Caco-2 (cell line): Measurements from ENCODE around the gene EVC2. TPM values are rescaled to one million over a fixed set of nuclear protein-coding genes. Genes with fewer than 3 reads are reported as not detected.

Source experiments
- BruUV-seq: library from RNA; stranded (reverse); fragments of 400-500 nt; replicated peaks from 2 replicates; lab custom pipeline; 2021; lab: Mats Ljungman, UMichigan
- CTCF ChIA-PET: fragments of 300-600 bp; sonication (Branson Sonifier 250); formaldehyde crosslinking; loops from one replicate; lab custom pipeline; 2022; ENCODE audit warnings: antibody characterized with exemption; lab: Charles Lee
- POLR2A ChIA-PET: fragments of 300-600 bp; sonication (Branson Sonifier 250); formaldehyde crosslinking; loops from one replicate; lab custom pipeline; 2022; ENCODE audit warnings: antibody characterized with exemption; lab: Charles Lee
- DNase-seq, 2 experiments: peaks; one replicate each; pipeline versions ENCODE4 v3.0.0 to v3.0.0-alpha.2; 2020 to 2022
- H3K27me3 ChIP-seq: replicated peaks from 2 replicates; pipeline ENCODE4 v1.6.0; 2011; ENCODE audit warnings: low read length; ENCODE audit not compliant: control insufficient read depth, insufficient read depth
- H3K36me3 ChIP-seq: 2 replicates; pipeline ENCODE4 v1.5.1; 2011; ENCODE audit warnings: low read length; ENCODE audit not compliant: control insufficient read depth, insufficient read depth
- H3K4me1 ChIP-seq: fragments of 250-450 bp; sonication (Bioruptor Pico); 2 replicates; pipeline ENCODE4 v1.5.1; 2020; ENCODE audit warnings: mild to moderate bottlenecking
- H3K4me3 ChIP-seq: 2 replicates; pipeline ENCODE4 v1.5.1; 2011; ENCODE audit warnings: low read depth, mild to moderate bottlenecking, control low read depth, low read length
- H3K9me3 ChIP-seq: fragments of 250-450 bp; sonication (Bioruptor Pico); 2 replicates; pipeline ENCODE4 v1.5.1; 2020; ENCODE audit warnings: mild to moderate bottlenecking, moderate library complexity
- H3K27ac Mint-ChIP-seq: one replicate; pipeline ENCODE4 v1.8.0; 2022; ENCODE audit warnings: mixed read lengths; ENCODE audit not compliant: unreplicated experiment
- H3K27me3 Mint-ChIP-seq: one replicate; pipeline ENCODE4 v1.8.0; 2022; ENCODE audit warnings: mixed read lengths; ENCODE audit not compliant: insufficient read depth, unreplicated experiment
- H3K36me3 Mint-ChIP-seq: one replicate; pipeline ENCODE4 v1.8.0; 2022; ENCODE audit warnings: mild to moderate bottlenecking, mixed read lengths; ENCODE audit not compliant: insufficient read depth, unreplicated experiment
- H3K4me1 Mint-ChIP-seq: one replicate; pipeline ENCODE4 v1.8.0; 2022; ENCODE audit warnings: low read depth, mixed read lengths; ENCODE audit not compliant: unreplicated experiment
- H3K4me3 Mint-ChIP-seq: one replicate; pipeline ENCODE4 v1.8.0; 2022; ENCODE audit warnings: mild to moderate bottlenecking, moderate library complexity, mixed read lengths; ENCODE audit not compliant: unreplicated experiment
- H3K9me3 Mint-ChIP-seq: one replicate; pipeline ENCODE4 v1.8.0; 2022; ENCODE audit warnings: mixed read lengths; ENCODE audit not compliant: unreplicated experiment
- CTCF ChIP-seq, 2 experiments: fragments of 200-600 bp in 1 of 2; IDR thresholded peaks; 1 replicate in 1 of 2; 2 replicates in 1 of 2; pipeline versions ENCODE4 v1.5.1 to v1.8.0; 2011 to 2022; ENCODE audit warnings: antibody characterized with exemption in 1 of 2, control low read depth in 1 of 2, inconsistent platforms in 1 of 2, low read depth in 1 of 2, low read length in 1 of 2, mild to moderate bottlenecking in 1 of 2, moderate library complexity in 1 of 2; ENCODE audit not compliant: insufficient read depth in 1 of 2, severe bottlenecking in 1 of 2, unreplicated experiment in 1 of 2
- intact Hi-C: fragments of 100-400 bp; cut with micrococcal nuclease; formaldehyde crosslinking; loops from one replicate; pipeline ENCODE4 v1.10.0; 2022; ENCODE audit not compliant: unreplicated experiment
- total RNA-seq: library from RNA; stranded (reverse); gene quantifications from 2 replicates; pipeline ENCODE4 v1.2.3, GENCODE V29; 2022

EVC2 gene
- total RNA-seq, 1 experiment from 2014 or later = not detected

DNA sequence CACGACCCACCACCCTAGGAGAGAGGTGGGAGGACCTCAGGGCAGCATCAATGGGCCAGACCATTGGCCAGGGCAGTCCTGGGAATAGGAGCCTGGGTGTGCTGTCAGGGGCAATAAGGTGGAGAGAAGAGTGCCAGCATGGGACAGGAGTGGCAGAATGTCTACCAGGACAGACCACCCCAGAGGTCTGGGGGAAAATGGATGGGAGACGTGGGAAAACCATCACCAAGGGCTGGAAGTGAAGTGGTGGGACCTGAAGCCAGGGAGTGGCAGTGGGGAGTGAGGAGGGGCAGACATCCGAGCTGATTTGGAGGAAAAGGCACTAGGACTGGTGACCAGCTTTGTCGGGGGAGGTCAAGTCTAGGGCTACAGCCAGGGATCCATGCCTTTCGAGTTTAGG lies 993 bp downstream of the EVC2 start:
- Histone ChIP-seq H3K36me3 (no peaks in the 10 kb centered on the region), H3K9me3 (no peaks in the 10 kb centered on the region), H3K27me3 (no peaks in the 10 kb centered on the region), H3K4me1 (no peaks in the 10 kb centered on the region), H3K4me3 (no peak overlapping the region)
- DNase-seq = no peak
- intact Hi-C loops = no loop called here
- H3K36me3 Mint-ChIP-seq = no peaks in the 10 kb centered on the region
- TF ChIP-seq CTCF (IDR thresholded peaks at IDR 0.05; ENCODE audit: insufficient read depth in 1 of 2, low read depth in 1 of 2, low read length in 1 of 2, severe bottlenecking in 1 of 2, unreplicated experiment in 1 of 2) = no peak
- BruUV-seq = no TSS peak
- ChIA-PET POLR2A (no interaction called here), CTCF (no interaction called here)
- H3K4me3 Mint-ChIP-seq = no peak overlapping the region
- no peaks in the 10 kb centered on the region for H3K4me1 Mint-ChIP-seq
- H3K9me3 Mint-ChIP-seq = peaks cover 6% of the 10 kb centered on the region
- H3K27me3 Mint-ChIP-seq = peaks cover 4% of the 10 kb centered on the region
- no peak overlapping the region for H3K27ac Mint-ChIP-seq

DNA sequence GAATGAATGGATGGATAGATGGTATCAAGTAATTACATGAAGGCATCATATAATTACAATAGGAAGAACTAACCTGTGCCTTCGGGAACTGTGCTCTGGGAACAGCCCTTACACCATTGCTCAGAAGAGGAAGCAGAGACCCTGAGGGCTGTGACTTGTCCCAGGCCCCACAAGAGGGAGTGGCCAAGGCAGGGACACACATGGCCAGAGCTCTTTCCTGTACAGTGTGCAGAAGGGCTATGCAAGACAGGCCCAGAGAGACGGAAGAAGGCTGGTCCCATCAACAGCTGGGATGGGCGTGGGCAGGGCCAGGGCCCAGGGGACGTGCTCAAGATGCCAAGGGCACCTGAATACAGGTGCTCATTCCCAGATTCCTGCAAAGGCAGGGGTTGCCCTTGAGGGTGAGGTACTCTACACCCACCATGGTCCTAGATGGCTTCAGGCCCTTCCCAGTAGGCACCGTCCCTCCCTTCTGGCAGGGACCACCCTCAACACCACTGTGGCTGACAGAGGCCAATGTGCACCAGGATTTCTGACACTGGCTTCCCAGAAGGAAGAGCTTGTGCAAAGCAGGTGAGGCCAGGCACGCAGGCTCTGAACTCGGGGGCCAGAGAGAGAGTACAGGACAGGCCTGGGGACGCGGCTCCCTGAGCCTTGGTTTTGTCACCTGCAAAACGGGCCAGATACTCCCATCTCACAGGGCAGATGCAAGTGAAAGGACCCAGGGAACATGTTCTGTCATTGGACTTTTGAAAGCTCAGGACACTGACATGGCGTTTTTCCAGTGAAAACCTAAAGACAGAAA lies 1.7 kb downstream of the EVC2 start:
- no peaks in the 10 kb centered on the region for H3K4me1 ChIP-seq
- TF ChIP-seq CTCF (IDR thresholded peaks at IDR 0.05; ENCODE audit: insufficient read depth in 1 of 2, low read depth in 1 of 2, low read length in 1 of 2, severe bottlenecking in 1 of 2, unreplicated experiment in 1 of 2) = no peak
- H3K36me3 Mint-ChIP-seq = no peaks in the 10 kb centered on the region
- H3K27me3 ChIP-seq = no peaks in the 10 kb centered on the region
- no TSS peak for BruUV-seq
- H3K27ac Mint-ChIP-seq = no peak overlapping the region
- CTCF ChIA-PET = no interaction called here
- intact Hi-C loops = no loop called here
- H3K9me3 ChIP-seq = no peaks in the 10 kb centered on the region
- H3K4me1 Mint-ChIP-seq = no peaks in the 10 kb centered on the region
- H3K36me3 ChIP-seq = no peaks in the 10 kb centered on the region
- DNase-seq = no peak
- POLR2A ChIA-PET = no interaction called here
- peaks cover 6% of the 10 kb centered on the region for H3K9me3 Mint-ChIP-seq
- H3K27me3 Mint-ChIP-seq = peaks cover 8% of the 10 kb centered on the region
- H3K4me3 Mint-ChIP-seq = no peak overlapping the region
- no peak overlapping the region for H3K4me3 ChIP-seq

GRCh38 chr4:5705647-5706320 lies 2.6 kb downstream of the EVC2 start:
- no peaks in the 10 kb centered on the region for H3K4me1 ChIP-seq
- no TSS peak for BruUV-seq
- ChIA-PET POLR2A (no interaction called here), CTCF (no interaction called here)
- Mint-ChIP-seq H3K4me1 (no peaks in the 10 kb centered on the region), H3K27me3 (peaks cover 9% of the 10 kb centered on the region), H3K36me3 (no peaks in the 10 kb centered on the region), H3K9me3 (peaks cover 6% of the 10 kb centered on the region), H3K27ac (no peak overlapping the region), H3K4me3 (no peak overlapping the region)
- no peaks in the 10 kb centered on the region for H3K27me3 ChIP-seq
- no peak overlapping the region for H3K4me3 ChIP-seq
- TF ChIP-seq CTCF (IDR thresholded peaks at IDR 0.05; ENCODE audit: insufficient read depth in 1 of 2, low read depth in 1 of 2, low read length in 1 of 2, severe bottlenecking in 1 of 2, unreplicated experiment in 1 of 2) = no peak
- DNase-seq = no peak
- no peaks in the 10 kb centered on the region for H3K36me3 ChIP-seq
- intact Hi-C loops = no loop called here
- H3K9me3 ChIP-seq = no peaks in the 10 kb centered on the region
